ENCODE data around the gene APPBP2. TPM values are rescaled to one million over a fixed set of nuclear protein-coding genes. Genes with fewer than 3 reads are reported as not detected.
"Not testable (repeated sequence)": the region's sequence is repeated elsewhere in the genome, so short reads cannot be mapped to it uniquely, and the experiment has no call there.

The APPBP2 gene
- total RNA-seq, 2 donors from 2014 or later = 27.7 to 33.0 TPM

DNA sequence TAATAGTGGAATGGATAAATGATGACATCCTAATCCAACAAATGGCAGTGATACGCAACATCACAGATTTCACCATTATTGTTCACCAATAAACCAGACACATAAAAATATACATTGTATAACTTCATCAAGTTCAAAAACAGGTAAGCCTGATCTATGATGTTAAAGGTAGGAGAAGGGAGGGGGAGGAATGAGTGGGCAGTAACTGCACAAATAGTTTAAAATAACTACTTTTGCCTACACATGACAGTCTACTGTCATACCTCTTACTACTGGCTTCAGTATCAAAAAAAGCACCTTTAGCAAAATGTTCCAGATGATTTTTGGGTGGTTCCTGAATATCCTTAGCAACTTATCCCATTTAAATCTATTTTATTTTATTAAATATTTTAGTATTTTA is 75.0 kb downstream of the APPBP2 start:
- no peak overlapping the region for H3K4me3 Mint-ChIP-seq
- ATAC-seq (replicated peaks) = no peak
- H3K9me3 Mint-ChIP-seq = no peaks in the 10 kb centered on the region
- H3K4me1 Mint-ChIP-seq = no peaks in the 10 kb centered on the region
- H3K27me3 Mint-ChIP-seq = no peaks in the 10 kb centered on the region
- H3K36me3 Mint-ChIP-seq (ENCODE audit: low read depth) = peaks cover 93% of the 10 kb centered on the region
- H3K27ac Mint-ChIP-seq = no peak overlapping the region

DNA sequence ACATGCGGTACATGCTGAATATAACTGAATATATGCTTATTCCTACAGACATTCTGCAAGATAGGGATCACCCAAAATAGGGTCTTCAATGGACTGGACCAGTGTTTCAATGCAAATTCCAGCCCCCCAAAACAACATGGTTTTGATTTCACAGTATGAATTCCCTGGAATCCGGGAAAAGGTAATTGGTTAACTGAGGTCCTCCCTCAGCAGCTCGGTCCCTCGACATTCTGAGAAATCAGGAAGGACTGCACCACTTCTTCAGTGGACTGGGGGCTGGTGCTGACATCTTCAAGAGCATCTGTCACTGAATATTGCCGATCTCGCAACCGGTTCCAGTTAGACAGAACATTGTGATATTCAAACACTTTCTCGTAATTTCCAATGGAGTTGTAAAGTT is 78.7 kb downstream of the APPBP2 start:
- H3K27me3 Mint-ChIP-seq = no peaks in the 10 kb centered on the region
- no peak overlapping the region for H3K27ac Mint-ChIP-seq
- peaks cover 73% of the 10 kb centered on the region for H3K36me3 Mint-ChIP-seq (ENCODE audit: low read depth)
- H3K9me3 Mint-ChIP-seq = no peaks in the 10 kb centered on the region
- H3K4me3 Mint-ChIP-seq = no peak overlapping the region
- no peaks in the 10 kb centered on the region for H3K4me1 Mint-ChIP-seq
- ATAC-seq (replicated peaks) = no peak

DNA sequence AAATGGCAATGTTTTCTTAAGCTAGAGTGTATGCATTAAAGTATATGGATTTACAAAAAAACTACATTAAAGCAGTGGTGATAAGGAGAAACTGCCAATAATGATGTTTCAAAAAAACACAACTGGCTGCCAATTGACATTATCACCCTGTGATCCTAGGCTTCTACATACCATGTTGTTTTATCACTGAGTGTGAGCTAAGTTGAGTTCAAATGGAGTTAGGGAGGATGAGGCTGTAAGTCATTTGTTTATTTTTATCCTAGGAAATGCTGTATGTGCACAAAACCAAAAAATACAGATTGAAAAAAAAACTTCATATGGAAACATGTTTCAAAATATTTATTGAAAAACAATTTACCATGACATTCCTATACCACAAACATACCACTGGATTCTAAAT is 80.9 kb downstream of the APPBP2 start:
- Mint-ChIP-seq H3K4me3 (no peak overlapping the region), H3K9me3 (no peaks in the 10 kb centered on the region), H3K27ac (no peak overlapping the region), H3K4me1 (no peaks in the 10 kb centered on the region), H3K36me3 (ENCODE audit: low read depth) (peaks cover 50% of the 10 kb centered on the region), H3K27me3 (no peaks in the 10 kb centered on the region)
- no peak for ATAC-seq (replicated peaks)

DNA sequence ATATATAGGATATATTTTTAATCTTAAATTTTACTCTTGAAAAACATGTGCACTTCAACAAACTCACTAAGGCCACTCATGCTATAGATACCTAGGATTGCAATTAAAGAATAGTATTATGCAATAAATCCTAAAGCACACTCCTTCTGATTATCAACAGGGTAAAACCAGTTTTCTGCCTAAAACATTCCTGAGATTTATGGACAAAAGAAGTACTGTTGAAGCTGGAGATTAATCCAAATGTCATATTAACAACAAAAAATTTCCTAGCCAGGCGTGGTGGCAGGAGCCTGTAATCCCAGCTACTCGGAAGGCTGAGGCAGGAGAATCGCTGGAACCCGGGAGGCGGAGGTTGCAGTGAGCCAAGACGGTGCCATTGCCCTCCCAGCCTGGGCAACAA is 82.3 kb downstream of the APPBP2 start:
- H3K9me3 Mint-ChIP-seq = no peaks in the 10 kb centered on the region
- H3K27me3 Mint-ChIP-seq = no peaks in the 10 kb centered on the region
- no peaks in the 10 kb centered on the region for H3K4me1 Mint-ChIP-seq
- H3K27ac Mint-ChIP-seq = no peak overlapping the region
- no peak for ATAC-seq (replicated peaks)
- H3K36me3 Mint-ChIP-seq (ENCODE audit: low read depth) = peaks cover 40% of the 10 kb centered on the region
- no peak overlapping the region for H3K4me3 Mint-ChIP-seq

DNA sequence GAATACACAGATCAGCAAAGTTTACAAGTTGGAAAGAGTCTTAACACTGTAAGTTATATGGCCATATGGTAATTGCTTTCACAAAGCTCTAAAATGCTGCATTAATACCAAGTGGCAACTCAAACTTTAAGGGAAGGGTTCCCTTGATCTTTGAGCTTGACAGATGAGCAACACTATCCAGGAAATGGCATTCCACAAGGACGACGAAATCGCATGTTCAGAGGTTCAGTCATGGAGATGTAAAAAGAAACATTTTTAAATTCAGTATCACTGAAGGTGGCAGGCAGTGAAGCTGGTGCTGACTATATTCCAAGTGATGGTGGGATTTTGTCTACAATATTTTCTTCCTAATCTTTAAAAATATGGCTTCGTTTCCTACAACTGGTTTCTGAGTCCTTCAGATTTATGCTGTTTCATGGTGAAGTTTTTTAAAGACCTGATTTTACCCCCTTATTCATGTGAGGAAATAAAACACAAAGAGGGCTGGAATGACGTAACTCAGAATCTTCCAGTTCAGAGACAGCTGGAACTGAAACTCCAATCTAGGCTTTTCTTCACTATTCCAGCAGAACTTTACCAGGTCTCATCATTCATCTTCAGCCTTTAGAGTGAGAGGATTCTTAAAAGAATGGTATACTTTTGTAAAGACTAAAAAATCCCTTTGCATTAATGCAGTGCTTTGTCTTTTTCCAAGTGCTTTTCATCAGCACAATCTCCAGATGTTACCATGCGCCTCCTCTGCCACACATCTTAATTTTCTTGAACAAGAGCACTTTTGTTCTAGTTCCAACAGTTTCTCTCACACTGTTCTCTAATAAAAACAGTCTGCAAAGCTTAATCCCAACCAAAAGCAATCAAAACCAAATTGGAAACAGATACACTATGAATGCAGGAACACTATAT is 83.5 kb downstream of the APPBP2 start:
- no peaks in the 10 kb centered on the region for H3K9me3 Mint-ChIP-seq

DNA sequence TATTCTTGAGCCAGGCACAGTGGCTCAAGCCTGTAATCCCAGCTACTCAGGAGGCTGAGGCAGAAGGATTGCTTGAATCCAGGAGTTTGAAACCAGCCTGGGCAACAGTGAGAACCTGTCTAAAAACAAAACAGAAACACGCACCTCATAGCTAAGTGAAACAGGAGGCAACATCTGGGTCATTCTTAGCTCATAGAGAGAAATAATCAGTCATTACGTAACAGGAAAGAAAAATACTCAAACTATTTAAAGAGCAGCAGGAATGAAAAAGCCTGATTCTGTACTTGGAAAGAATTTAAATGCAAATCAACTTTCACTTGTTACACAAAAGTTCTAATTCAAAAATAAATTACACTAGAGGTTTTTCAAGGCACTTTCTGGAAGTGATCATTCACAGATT is 86.5 kb downstream of the APPBP2 start:
- no peaks in the 10 kb centered on the region for H3K9me3 Mint-ChIP-seq

More for the DNA sequence above, 83.5 kb downstream of the APPBP2 start:
- Mint-ChIP-seq H3K27ac (no peak overlapping the region), H3K4me3 (no peak overlapping the region), H3K36me3 (ENCODE audit: low read depth) (peaks cover 28% of the 10 kb centered on the region), H3K4me1 (no peaks in the 10 kb centered on the region), H3K27me3 (no peaks in the 10 kb centered on the region)
- ATAC-seq (replicated peaks) = no peak

DNA sequence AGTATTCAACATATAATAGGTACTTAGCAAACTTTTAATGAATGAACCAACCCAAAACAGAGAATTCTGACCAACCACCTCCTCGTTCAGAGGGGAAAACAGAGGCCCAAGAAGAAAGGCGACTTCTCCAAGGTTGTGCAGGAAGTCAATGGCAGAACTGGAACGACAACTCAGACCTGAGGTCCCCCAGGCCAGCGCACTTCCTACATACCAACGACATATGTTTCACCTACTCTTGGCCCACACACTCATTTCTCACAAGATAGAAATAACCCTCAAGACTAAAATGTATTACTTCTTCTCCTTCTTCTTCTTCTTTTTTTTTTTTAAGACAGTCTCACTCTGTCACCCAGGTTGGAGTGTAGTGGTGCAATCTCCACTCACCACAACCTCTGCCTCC is 89.4 kb downstream of the APPBP2 start:
- Mint-ChIP-seq H3K27ac (no peak overlapping the region), H3K36me3 (ENCODE audit: low read depth) (no peaks in the 10 kb centered on the region), H3K9me3 (no peaks in the 10 kb centered on the region), H3K4me3 (no peak overlapping the region), H3K27me3 (peaks cover 4% of the 10 kb centered on the region), H3K4me1 (no peaks in the 10 kb centered on the region)
- no peak for ATAC-seq (replicated peaks)

More for the DNA sequence above, 86.5 kb downstream of the APPBP2 start:
- H3K36me3 Mint-ChIP-seq (ENCODE audit: low read depth) = peaks cover 2% of the 10 kb centered on the region
- H3K4me3 Mint-ChIP-seq = no peak overlapping the region
- peaks cover 4% of the 10 kb centered on the region for H3K27me3 Mint-ChIP-seq
- peak; percentile 23 for ATAC-seq (replicated peaks)
- H3K4me1 Mint-ChIP-seq = no peaks in the 10 kb centered on the region
- H3K27ac Mint-ChIP-seq = no peak overlapping the region

DNA sequence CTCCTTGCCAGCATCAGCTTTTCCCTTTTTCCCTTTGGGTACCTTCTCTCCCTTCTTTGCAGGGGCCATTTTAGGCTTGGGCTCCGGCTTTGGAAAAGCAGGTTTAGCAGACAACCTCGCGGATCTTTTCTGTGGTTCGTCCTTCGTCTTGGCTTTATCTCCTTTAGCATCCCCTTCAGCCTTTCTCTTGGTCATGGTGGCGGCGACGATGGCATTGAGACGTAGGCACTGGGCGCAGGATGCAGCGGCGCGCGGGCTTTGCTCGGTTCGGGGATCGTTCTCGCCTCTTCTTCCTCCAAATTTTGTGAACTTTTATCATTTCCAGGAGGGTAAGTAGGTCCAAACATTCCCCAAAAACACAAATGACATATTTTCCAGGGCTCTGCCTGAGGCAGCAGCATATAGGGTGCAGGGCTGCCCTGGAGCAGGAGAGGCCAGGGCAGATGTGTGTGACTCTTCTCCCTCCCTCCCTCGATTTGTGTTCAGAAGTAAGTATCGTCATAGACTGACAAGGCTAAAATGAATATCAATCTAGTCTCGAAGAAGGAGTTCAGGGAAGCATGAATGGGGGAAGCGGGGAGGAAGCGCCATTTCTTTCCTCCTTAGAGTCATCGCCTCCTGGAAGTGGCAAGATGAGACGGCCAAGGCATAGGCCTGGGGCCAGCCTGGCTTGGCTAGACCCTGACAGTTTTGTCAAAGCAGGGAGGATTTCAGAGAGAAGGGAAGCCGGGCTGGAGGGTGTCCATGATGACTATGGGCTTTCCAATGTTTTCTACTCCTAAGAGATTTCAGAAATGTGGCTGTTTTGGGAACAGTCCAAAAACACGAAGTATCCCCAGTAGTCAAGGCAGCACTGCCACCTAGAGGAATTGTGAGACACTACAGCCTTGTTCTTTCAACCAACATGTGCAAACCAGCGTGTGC is 90.5 kb downstream of the APPBP2 start:
- peak; percentile 54 for ATAC-seq (replicated peaks)

DNA sequence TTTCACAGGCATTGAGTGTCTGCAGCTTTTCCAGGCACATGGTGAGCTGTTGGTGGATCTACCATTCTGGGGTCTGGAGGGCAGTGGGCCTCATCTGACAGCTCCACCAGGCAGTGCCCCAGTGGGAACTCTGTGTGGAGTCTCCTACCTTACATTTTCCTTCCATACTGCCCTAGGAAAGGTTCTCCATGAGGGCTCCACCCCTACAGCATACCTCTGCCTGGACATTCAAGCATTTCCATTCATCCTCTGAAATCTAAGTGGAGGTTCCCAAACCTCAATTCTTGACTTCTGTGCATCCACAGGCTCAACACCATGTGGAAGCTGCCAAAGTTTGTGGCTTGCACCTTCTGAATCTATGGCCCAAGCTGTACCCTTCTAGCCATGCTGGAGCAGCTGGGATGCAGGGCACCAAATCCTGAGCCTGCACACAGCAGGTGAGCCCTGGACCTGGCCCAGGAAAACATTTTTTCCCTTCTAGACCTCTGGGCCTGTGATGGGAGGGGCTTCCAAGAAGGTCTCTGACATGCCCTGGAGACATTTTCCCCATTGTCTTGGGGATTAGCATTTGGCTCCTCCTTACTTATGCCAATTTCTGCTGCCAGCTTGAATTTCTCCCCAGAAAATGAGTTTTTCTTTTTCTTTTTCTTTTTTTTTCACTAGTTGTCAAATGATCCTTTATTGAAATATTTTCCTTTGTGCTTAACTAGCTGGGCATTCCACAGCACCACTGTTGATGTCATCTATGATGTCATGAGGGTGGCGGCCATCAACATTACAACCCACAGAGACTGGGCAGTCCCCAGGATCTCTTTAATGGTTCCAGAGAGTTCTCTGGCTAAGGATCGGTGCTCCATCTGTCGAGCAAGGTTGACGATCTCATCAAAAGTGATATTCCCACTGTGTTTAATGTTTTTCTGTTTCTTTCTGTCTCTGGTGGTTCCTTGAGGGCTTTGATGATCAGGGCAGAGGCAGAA is 92.7 kb downstream of the APPBP2 start:
- not testable (repeated sequence) for H3K4me3 Mint-ChIP-seq; H3K9me3 Mint-ChIP-seq; H3K36me3 Mint-ChIP-seq (ENCODE audit: low read depth); H3K27ac Mint-ChIP-seq; H3K4me1 Mint-ChIP-seq; H3K27me3 Mint-ChIP-seq; ATAC-seq (replicated peaks)

More for the DNA sequence above, 90.5 kb downstream of the APPBP2 start:
- no peaks in the 10 kb centered on the region for H3K9me3 Mint-ChIP-seq
- H3K4me3 Mint-ChIP-seq = no peak overlapping the region
- peaks cover 4% of the 10 kb centered on the region for H3K27me3 Mint-ChIP-seq
- H3K27ac Mint-ChIP-seq = no peak overlapping the region
- H3K36me3 Mint-ChIP-seq (ENCODE audit: low read depth) = no peaks in the 10 kb centered on the region
- no peaks in the 10 kb centered on the region for H3K4me1 Mint-ChIP-seq

DNA sequence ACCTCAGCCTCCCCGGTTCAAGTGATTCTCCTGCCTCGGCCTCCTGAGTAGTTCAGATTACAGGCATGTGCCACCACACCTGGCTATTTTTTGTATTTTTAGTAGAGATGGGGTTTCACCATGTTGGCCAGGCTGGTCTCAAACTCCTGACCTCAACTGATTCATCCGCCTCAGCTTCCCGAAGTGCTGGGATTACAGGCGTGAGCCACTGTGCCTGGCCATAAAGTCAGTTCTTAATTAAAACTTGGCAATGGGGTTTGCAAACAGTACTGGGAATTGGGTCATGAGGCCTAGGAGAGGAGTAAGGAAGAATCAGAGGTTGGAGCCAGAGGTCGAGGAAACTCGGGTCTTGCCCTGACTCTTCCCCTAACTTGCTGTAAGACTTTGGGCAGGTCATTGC is 95.5 kb downstream of the APPBP2 start:
- not testable (repeated sequence) for H3K9me3 Mint-ChIP-seq; H3K4me1 Mint-ChIP-seq; H3K4me3 Mint-ChIP-seq; ATAC-seq (replicated peaks); H3K27me3 Mint-ChIP-seq; H3K27ac Mint-ChIP-seq; H3K36me3 Mint-ChIP-seq (ENCODE audit: low read depth)

DNA sequence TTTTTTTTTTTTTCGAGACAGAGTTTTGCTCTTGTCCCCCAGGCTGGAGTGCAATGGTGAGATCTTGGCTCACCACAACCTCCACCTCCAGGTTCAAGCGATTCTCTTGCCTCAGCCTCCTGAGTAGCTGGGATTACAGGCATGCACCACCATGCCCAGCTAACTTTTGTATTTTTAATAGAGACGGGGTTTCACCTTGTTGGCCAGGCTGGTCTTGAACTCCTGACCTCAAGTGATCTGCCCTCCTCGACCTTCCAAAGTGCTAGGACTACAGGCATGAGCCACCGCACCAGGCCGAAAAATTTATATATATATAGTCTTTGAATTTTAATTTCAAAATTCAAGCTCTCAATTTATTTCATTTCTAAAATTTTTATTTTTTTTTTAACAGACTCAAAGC is 97.6 kb downstream of the APPBP2 start:
- H3K27ac Mint-ChIP-seq; ATAC-seq (replicated peaks); H3K4me3 Mint-ChIP-seq; H3K27me3 Mint-ChIP-seq; H3K36me3 Mint-ChIP-seq (ENCODE audit: low read depth); H3K4me1 Mint-ChIP-seq; H3K9me3 Mint-ChIP-seq: not testable (repeated sequence)

DNA sequence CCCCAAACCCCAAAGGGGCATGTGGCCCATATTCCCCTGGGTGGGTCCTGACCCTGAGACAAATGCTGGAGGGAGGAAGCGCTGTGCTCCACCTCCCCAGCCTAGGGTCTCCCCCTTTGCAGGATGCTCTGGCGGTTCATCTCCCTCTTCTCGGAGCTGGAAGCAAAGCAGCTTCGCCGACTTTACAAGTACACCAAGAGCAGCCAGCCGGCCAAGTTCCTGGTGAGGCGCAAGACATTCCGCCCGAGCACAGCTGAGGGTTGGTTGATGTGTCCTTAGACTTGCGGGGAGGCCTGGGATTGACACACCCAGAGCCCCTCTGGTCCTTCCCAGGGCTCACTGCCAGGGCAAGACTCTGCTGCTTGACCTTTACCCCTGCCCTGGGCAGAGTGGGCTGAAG is 99.4 kb downstream of the APPBP2 start:
- Mint-ChIP-seq H3K27ac (no peak overlapping the region), H3K9me3 (no peaks in the 10 kb centered on the region), H3K4me1 (no peaks in the 10 kb centered on the region), H3K36me3 (ENCODE audit: low read depth) (no peaks in the 10 kb centered on the region), H3K27me3 (no peaks in the 10 kb centered on the region), H3K4me3 (no peak overlapping the region)
- no peak for ATAC-seq (replicated peaks)

DNA sequence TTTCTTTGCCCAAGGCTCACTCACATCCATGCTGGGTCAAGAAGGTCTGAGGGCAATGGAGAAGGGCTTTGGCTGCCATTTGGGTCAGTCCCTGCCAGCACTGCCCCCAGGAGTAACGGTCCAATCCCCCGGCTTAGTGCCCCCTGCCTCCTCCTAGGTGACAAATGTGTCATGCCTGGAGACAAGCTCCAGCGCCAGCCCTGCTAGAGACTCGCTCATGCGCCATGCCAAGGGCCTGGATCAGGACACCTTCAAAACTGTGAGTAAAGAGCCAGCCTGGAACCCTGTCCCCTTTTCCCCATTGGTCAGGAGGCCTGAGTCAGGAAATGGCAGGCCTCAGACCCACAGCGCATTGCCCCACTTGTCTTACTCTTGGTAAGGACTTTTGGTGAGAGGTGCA is 100.4 kb downstream of the APPBP2 start:
- Mint-ChIP-seq H3K4me1 (peaks cover 5% of the 10 kb centered on the region), H3K27me3 (no peaks in the 10 kb centered on the region), H3K4me3 (no peak overlapping the region), H3K9me3 (no peaks in the 10 kb centered on the region), H3K27ac (no peak overlapping the region), H3K36me3 (ENCODE audit: low read depth) (no peaks in the 10 kb centered on the region)
- no peak for ATAC-seq (replicated peaks)

DNA sequence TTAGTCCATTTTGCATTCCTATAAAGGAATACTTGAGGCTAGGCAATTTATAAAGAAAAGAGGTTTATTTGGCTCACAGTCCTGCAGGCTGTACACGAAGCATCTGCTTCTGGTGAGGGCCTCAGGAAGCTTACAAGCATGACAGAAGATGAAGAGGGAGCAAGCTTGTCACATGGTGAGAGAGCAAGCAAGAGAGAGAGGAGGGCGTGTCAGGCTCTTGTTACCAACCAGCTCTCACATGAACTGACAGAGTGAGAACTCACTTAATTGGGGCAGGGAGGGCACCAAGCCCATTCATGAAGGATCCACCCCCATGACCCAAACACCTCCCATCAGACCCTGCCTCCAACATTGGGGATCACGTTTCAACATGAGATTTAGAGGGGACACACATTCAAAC is 102.2 kb downstream of the APPBP2 start:
- Mint-ChIP-seq H3K9me3 (no peaks in the 10 kb centered on the region), H3K27me3 (no peaks in the 10 kb centered on the region), H3K4me3 (no peak overlapping the region), H3K36me3 (ENCODE audit: low read depth) (no peaks in the 10 kb centered on the region), H3K27ac (no peak overlapping the region), H3K4me1 (peaks cover 5% of the 10 kb centered on the region)
- no peak for ATAC-seq (replicated peaks)

All from activated T-helper 17 cell treated with anti-CD3 and anti-CD28 coated beads, Interleukin-2, amount 50 U/mL, for 72 hours (primary cell).